Ureter (tissue), 1 donor: ENCODE measurements around the gene CDIPT. TPM values are rescaled to one million over a fixed set of nuclear protein-coding genes. Genes with fewer than 3 reads are reported as not detected.

Source experiments
- DNase-seq: peaks from one replicate; pipeline ENCODE4 v3.0.0-alpha.2; 2020; ENCODE audit warnings: low spot score
- total RNA-seq: library from RNA; stranded (reverse); gene quantifications from one replicate; pipeline ENCODE4 v1.2.4, GENCODE V29; 2023
- donor health status: DM: yes; HTN: yes; CAD: no.

The CDIPT gene
- total RNA-seq, 1 donor from 2014 or later: 71.4 TPM

DNA sequence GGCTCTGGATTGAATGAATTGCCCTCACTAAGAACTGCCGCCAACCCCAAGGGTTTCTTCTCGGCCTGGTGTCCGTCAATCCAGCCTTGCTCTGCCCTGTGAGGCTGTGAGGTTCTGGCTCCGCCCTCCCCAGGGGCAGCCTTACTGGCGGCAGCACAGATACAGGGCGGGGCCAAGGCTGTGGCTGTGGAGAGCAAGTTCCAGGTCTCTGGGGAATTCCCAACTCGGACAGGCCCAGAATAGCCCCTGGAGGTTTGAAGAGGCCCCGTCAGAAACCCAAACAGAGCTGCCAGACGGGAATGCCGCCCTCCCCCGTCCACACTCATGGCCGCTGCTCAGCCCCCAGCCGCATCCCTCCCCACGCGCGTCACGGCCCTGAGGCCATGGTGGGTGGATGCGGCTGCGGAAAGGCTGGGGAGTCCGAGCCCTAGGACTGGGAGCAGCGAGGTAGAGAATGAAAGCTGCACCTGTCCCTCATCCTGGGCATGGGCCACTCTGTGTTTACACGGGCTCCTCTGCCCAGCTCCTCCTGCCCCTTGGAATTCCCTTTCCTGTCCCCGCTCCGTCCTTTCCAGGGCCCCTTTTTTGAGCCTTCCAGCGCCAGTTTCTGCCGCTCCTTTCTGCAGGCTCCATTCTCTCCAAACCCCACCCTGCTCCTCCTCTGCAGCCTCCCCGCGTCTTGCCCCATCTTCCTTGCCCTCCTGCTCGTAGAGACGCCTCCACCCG is 51.7 kb downstream of the CDIPT start:
- DNase-seq: peak; percentile 96

DNA sequence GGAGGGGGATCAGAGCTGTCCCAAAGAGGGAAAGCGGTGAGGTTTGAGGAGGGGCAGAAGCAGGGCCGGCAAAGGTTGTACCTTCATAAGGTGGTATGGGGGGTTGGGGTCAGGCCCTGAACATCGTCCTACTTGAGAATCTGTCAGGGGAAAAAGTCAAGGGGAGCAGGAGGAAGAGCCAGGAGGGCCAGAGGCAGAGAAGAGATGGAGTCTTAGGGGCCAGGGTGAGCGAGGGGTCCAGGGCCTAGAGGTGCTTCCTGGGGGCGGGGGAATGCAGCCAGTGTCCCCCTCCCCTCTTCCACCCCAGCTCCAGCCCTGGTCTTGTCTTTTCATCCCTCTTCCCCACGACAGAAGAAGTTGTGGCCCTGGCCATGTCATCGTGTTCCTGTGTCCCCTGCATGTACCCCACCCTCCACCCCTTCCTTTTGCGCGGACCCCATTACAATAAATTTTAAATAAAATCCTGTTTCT is 52.3 kb downstream of the CDIPT start:
- no peak for DNase-seq

DNA sequence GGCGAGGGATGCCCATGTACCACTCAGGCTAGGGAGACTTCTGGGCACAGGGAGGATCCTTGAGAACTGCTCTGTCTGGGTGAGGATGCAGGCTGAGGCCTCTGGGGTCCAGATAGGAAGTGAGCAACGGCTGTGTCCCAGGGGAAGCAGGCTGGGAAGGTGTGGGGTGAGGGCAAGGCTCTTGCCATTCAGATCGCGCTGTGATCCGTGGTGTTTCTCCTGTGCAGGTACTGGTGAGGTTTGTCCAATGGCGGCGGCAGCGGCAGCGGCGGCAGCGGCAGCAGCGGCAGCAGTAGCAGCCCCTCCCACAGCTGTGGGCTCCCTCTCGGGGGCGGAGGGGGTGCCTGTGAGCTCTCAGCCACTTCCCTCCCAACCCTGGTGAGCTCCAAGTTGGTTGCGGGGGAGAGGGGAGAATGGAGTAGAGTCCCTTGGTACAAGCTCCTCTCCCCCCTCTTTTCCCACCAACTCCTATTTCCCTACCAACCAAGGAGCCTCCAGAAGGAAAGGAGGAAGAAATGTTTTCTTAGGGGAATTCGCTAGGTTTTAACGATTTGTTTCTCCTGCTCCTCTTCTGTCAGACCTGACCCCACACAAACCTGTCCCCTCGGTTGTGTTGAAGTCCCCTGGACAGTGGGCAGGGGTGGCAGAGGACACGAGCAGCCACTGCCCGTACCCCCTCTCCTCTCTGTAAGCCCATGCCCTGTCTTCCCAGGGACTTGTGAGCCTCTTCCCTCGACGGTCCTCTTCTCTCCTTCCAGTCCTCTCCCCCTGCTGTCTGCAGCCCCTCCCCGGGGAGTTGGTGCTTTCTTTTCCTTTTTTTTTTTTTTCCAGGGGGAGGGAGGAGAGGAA is 53.0 kb downstream of the CDIPT start:
- DNase-seq: no peak

DNA sequence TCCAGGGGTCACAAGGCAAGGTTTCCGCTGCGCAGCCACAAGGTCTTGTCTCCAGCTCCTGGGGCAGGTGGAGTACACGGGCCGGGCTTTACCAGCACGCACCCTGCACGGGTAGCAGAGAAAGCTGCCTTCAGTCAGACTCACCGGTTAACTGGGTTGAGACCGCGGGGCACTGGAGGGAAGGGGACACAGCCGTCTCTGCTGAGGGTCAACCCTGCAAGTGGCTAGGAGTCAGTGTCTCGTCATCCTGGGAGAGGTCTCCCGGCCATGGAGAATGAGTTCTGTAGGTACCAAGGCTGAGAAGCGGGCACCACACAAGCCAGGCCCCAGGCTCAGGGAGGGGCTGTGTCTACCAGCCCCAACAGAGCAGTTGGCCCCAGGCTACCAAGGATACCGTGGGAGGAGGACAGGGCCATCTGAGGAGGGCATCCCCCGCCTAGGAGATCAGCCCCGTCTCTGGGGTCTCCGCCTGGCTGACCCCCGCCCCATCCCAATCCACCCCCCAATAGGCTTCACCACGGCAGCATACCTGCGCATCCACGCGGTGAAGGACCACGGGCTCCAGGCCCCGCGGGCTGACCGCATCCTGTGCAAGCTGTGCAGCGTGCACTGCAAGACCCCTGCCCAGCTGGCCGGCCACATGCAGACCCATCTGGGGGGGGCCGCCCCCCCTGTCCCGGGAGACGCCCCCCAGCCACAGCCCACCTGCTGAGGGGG is 53.8 kb downstream of the CDIPT start:
- DNase-seq: no peak

Other genes starting within 250 kb of the CDIPT start
- 4.2 TPM for gene SPN, start 200.0 kb downstream of the CDIPT start, total RNA-seq
- gene QPRT, start 184.0 kb downstream of the CDIPT start, total RNA-seq: 24.7 TPM
- gene C16orf54, start 117.2 kb downstream of the CDIPT start, total RNA-seq: 1.6 TPM
- gene ZG16, start 85.0 kb downstream of the CDIPT start, total RNA-seq: not detected
- gene KIF22, start 72.5 kb downstream of the CDIPT start, total RNA-seq: 34.3 TPM
- gene MAZ, start 56.7 kb downstream of the CDIPT start, total RNA-seq: 143 TPM
- gene PRRT2, start 51.0 kb downstream of the CDIPT start, total RNA-seq: 10.6 TPM
- gene PAGR1, start 47.1 kb downstream of the CDIPT start, total RNA-seq: 20.7 TPM
- gene MVP, start 42.8 kb downstream of the CDIPT start, total RNA-seq: 158 TPM
- gene SEZ6L2, start 36.3 kb upstream of the CDIPT start, total RNA-seq: 7.5 TPM
- 1.2 TPM for gene ASPHD1, start 37.3 kb upstream of the CDIPT start, total RNA-seq
- 33.6 TPM for gene KCTD13, start 63.0 kb upstream of the CDIPT start, total RNA-seq
- gene TMEM219, start 98.9 kb upstream of the CDIPT start, total RNA-seq: 131 TPM
- 45.1 TPM for gene TAOK2, start 110.6 kb upstream of the CDIPT start, total RNA-seq
- gene HIRIP3, start 132.4 kb upstream of the CDIPT start, total RNA-seq: 11.2 TPM
- gene INO80E, start 133.0 kb upstream of the CDIPT start, total RNA-seq: 88.5 TPM
- 3.1 TPM for gene DOC2A, start 147.8 kb upstream of the CDIPT start, total RNA-seq
- not detected for gene C16orf92, start 160.0 kb upstream of the CDIPT start, total RNA-seq
- not detected for gene TLCD3B, start 168.0 kb upstream of the CDIPT start, total RNA-seq
- 1,279 TPM for gene ALDOA, start 202.5 kb upstream of the CDIPT start, total RNA-seq
- 88.9 TPM for gene PPP4C, start 212.8 kb upstream of the CDIPT start, total RNA-seq
- 8.9 TPM for gene TBX6, start 228.7 kb upstream of the CDIPT start, total RNA-seq
- gene YPEL3, start 233.0 kb upstream of the CDIPT start, total RNA-seq: 31.0 TPM